KMS-11 (cell line): ENCODE measurements around the gene THOP1.

Experiments
- H2AFZ ChIP-seq: fragments of 200-600 bp; sonication (generic); 2 replicates; pipeline ENCODE4 v1.6.1; 2016; ENCODE audit warnings: antibody characterized with exemption, mixed run types, low read depth
- H3K27ac ChIP-seq: fragments of 200-600 bp; sonication (generic); 2 replicates; pipeline ENCODE4 v1.6.1; 2016; ENCODE audit warnings: mild to moderate bottlenecking, mixed run types
- H3K27me3 ChIP-seq: fragments of 200-600 bp; sonication (generic); 2 replicates; pipeline ENCODE4 v1.6.1; 2017; ENCODE audit warnings: mild to moderate bottlenecking, low read depth, mixed run types, moderate library complexity; ENCODE audit not compliant: insufficient read depth
- H3K36me3 ChIP-seq: fragments of 200-600 bp; sonication (generic); 2 replicates; pipeline ENCODE4 v1.6.1; 2017; ENCODE audit warnings: mild to moderate bottlenecking, mixed run types; ENCODE audit not compliant: insufficient read depth
- H3K4me1 ChIP-seq: fragments of 200-600 bp; sonication (generic); 2 replicates; pipeline ENCODE4 v1.6.1; 2016; ENCODE audit warnings: mild to moderate bottlenecking, low read depth, mixed run types; ENCODE audit not compliant: poor library complexity, severe bottlenecking
- H3K4me2 ChIP-seq: fragments of 200-600 bp; sonication (generic); 2 replicates; pipeline ENCODE4 v1.7.0; 2016; ENCODE audit warnings: mild to moderate bottlenecking, mixed run types
- H3K4me3 ChIP-seq: fragments of 200-600 bp; sonication (generic); IDR thresholded peaks from 2 replicates; pipeline ENCODE4 v1.6.1; 2017; ENCODE audit warnings: low read depth, low read length, mixed read lengths; ENCODE audit not compliant: insufficient read depth
- H3K79me2 ChIP-seq: fragments of 200-600 bp; sonication (generic); 2 replicates; pipeline ENCODE4 v1.6.1; 2016; ENCODE audit warnings: low read depth, mixed run types; ENCODE audit not compliant: insufficient read depth
- H3K9ac ChIP-seq: fragments of 200-600 bp; sonication (generic); 2 replicates; pipeline ENCODE4 v1.6.1; 2016; ENCODE audit warnings: mild to moderate bottlenecking, mixed run types
- H4K20me1 ChIP-seq: fragments of 200-600 bp; sonication (generic); 2 replicates; pipeline ENCODE4 v1.6.1; 2016; ENCODE audit warnings: mild to moderate bottlenecking, mixed run types; ENCODE audit not compliant: insufficient read depth
- TF ChIP-seq, protein P1 (sequence below): fragments of 200-600 bp; sonication (generic); conservative IDR thresholded peaks from 2 replicates; pipeline ENCODE4 v1.6.1; 2017; ENCODE audit warnings: low read depth, mild to moderate bottlenecking, antibody characterized with exemption, low read length, moderate library complexity, mixed read lengths

The THOP1 gene

DNA sequence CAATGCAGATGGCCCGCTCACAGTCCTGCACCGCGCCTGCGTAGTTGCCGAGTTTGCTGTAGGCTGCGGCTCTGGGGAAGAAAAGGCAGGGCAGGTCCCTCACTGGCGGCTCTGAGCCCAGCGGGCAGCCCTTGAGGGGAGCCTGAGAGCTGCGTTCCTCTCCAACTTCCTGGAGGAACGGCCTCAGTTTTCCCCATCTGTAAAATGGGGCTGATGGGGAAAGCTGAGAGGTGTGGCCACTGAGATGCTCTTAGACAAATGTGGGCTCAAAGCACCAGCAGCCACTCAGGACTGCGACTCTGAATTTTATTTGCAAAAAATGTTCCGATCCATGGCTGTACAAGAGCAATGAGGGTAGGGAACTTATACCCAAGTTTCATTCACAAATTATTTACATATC lies 21.6 kb upstream of the THOP1 start:
- Histone ChIP-seq H4K20me1 (no peaks in the 10 kb centered on the region), H3K27ac (no peak overlapping the region), H3K4me1 (no peaks in the 10 kb centered on the region), H3K9ac (no peak overlapping the region), H3K4me2 (no peak overlapping the region), H3K27me3 (no peaks in the 10 kb centered on the region), H3K79me2 (no peaks in the 10 kb centered on the region), H3K36me3 (no peaks in the 10 kb centered on the region; the same call in 1 of the 2 replicates), H3K4me3 (no peak overlapping the region), H2AFZ (no peak overlapping the region)
- TF ChIP-seq, protein P1, sequence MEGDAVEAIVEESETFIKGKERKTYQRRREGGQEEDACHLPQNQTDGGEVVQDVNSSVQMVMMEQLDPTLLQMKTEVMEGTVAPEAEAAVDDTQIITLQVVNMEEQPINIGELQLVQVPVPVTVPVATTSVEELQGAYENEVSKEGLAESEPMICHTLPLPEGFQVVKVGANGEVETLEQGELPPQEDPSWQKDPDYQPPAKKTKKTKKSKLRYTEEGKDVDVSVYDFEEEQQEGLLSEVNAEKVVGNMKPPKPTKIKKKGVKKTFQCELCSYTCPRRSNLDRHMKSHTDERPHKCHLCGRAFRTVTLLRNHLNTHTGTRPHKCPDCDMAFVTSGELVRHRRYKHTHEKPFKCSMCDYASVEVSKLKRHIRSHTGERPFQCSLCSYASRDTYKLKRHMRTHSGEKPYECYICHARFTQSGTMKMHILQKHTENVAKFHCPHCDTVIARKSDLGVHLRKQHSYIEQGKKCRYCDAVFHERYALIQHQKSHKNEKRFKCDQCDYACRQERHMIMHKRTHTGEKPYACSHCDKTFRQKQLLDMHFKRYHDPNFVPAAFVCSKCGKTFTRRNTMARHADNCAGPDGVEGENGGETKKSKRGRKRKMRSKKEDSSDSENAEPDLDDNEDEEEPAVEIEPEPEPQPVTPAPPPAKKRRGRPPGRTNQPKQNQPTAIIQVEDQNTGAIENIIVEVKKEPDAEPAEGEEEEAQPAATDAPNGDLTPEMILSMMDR, result no peak

GRCh38 chr19:2764945-2765344 lies 20.4 kb upstream of the THOP1 start:
- H3K4me2 ChIP-seq, result no peak overlapping the region
- H3K4me3 ChIP-seq, result no peak overlapping the region
- no peaks in the 10 kb centered on the region for H3K27me3 ChIP-seq
- H3K27ac ChIP-seq, result no peak overlapping the region
- no peak overlapping the region for H3K9ac ChIP-seq
- no peaks in the 10 kb centered on the region for H3K4me1 ChIP-seq
- TF ChIP-seq, protein P1, result no peak
- no peak overlapping the region for H2AFZ ChIP-seq
- no peaks in the 10 kb centered on the region for H4K20me1 ChIP-seq
- 0 out of 2 replicates have a peak, but pooled peaks cover under 1% of the 10 kb centered on the region for H3K79me2 ChIP-seq
- H3K36me3 ChIP-seq, result no peaks in the 10 kb centered on the region; the same call in 1 of the 2 replicates

DNA sequence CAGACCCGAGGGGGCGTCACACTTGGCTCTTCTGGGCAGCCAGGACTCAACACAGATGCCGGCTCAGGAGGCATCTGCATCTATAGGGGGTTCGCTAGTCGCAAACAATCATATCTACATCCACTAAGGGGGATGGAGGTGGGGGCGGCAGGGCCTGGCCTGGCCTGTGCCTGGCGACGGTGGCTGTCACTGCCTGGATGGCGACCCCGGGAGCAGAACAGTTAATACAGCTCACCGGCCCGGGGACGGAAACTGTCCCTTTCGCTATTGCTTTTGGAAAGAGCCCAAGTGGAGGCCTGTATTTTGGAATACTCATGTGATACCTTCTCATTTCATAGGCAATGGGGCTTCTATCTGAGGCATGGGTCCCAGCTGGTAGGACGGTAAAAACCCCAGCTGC lies 19.9 kb upstream of the THOP1 start:
- no peak overlapping the region for H3K9ac ChIP-seq
- H2AFZ ChIP-seq, result no peak overlapping the region
- no peak overlapping the region for H3K27ac ChIP-seq
- H3K4me3 ChIP-seq, result no peak overlapping the region
- TF ChIP-seq, protein P1, result no peak
- H3K36me3 ChIP-seq, result no peaks in the 10 kb centered on the region; the same call in 1 of the 2 replicates
- H3K4me1 ChIP-seq, result no peaks in the 10 kb centered on the region
- H3K4me2 ChIP-seq, result no peak overlapping the region
- peaks cover 5% of the 10 kb centered on the region; the same call in 1 of the 2 replicates for H3K79me2 ChIP-seq
- no peaks in the 10 kb centered on the region; the same call in 1 of the 2 replicates for H4K20me1 ChIP-seq
- no peaks in the 10 kb centered on the region for H3K27me3 ChIP-seq

GRCh38 chr19:2766594-2767372 lies 18.5 kb upstream of the THOP1 start:
- H3K4me1 ChIP-seq, result no peaks in the 10 kb centered on the region
- no peak overlapping the region for H3K9ac ChIP-seq
- H3K79me2 ChIP-seq, result peaks cover 19% of the 10 kb centered on the region; the same call in 1 of the 2 replicates
- H3K4me3 ChIP-seq, result no peak overlapping the region
- H4K20me1 ChIP-seq, result no peaks in the 10 kb centered on the region; the same call in 1 of the 2 replicates
- H3K27ac ChIP-seq, result no peak overlapping the region
- no peaks in the 10 kb centered on the region for H3K27me3 ChIP-seq
- H3K36me3 ChIP-seq, result no peaks in the 10 kb centered on the region; the same call in 1 of the 2 replicates
- H3K4me2 ChIP-seq, result no peak overlapping the region
- TF ChIP-seq, protein P1, result no peak
- H2AFZ ChIP-seq, result no peak overlapping the region
